A172 (cell line): ENCODE results near the gene FFAR3. TPM values are rescaled to one million over a fixed set of nuclear protein-coding genes. Genes with fewer than 3 reads are reported as not detected.
A peak's percentile ranks its signal among the peaks of the same experiment; 100 is the strongest.
"Not testable (repeated sequence)": the region's sequence is repeated elsewhere in the genome, so short reads cannot be mapped to it uniquely, and the experiment has no call there.

ENCODE experiments used
- DNase-seq: peaks from one replicate; pipeline ENCODE4 v3.0.0-alpha.2; 2015; ENCODE audit warnings: low spot score
- total RNA-seq: library from RNA; depleted of rRNA; stranded (reverse); fragments of >200 nt; shearing (Covaris generic); gene quantifications from 2 replicates; pipeline ENCODE4 v1.2.3, GENCODE V29; 2014

The FFAR3 gene
- total RNA-seq, 1 experiment from 2014 or later, result not detected

- DNase-seq, result no peak
Measured at GRCh38 chr19:35350591-35350990, 7.7 kb upstream of the FFAR3 start.

DNA sequence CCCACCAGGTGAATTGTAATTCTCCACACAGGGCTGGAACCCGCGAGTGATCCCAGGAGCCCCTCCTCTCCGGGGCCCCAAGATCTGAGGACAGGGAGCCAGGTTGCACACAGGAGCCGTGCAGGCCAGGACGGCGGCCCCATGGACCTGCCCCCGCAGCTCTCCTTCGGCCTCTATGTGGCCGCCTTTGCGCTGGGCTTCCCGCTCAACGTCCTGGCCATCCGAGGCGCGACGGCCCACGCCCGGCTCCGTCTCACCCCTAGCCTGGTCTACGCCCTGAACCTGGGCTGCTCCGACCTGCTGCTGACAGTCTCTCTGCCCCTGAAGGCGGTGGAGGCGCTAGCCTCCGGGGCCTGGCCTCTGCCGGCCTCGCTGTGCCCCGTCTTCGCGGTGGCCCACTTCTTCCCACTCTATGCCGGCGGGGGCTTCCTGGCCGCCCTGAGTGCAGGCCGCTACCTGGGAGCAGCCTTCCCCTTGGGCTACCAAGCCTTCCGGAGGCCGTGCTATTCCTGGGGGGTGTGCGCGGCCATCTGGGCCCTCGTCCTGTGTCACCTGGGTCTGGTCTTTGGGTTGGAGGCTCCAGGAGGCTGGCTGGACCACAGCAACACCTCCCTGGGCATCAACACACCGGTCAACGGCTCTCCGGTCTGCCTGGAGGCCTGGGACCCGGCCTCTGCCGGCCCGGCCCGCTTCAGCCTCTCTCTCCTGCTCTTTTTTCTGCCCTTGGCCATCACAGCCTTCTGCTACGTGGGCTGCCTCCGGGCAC is 6.7 kb upstream of the FFAR3 start:
- no peak for DNase-seq

DNA sequence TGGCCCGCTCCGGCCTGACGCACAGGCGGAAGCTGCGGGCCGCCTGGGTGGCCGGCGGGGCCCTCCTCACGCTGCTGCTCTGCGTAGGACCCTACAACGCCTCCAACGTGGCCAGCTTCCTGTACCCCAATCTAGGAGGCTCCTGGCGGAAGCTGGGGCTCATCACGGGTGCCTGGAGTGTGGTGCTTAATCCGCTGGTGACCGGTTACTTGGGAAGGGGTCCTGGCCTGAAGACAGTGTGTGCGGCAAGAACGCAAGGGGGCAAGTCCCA is 6.1 kb upstream of the FFAR3 start:
- no peak for DNase-seq

GRCh38 chr19:35352448-35353304 is 5.6 kb upstream of the FFAR3 start:
- peak; percentile 79 for DNase-seq

DNA sequence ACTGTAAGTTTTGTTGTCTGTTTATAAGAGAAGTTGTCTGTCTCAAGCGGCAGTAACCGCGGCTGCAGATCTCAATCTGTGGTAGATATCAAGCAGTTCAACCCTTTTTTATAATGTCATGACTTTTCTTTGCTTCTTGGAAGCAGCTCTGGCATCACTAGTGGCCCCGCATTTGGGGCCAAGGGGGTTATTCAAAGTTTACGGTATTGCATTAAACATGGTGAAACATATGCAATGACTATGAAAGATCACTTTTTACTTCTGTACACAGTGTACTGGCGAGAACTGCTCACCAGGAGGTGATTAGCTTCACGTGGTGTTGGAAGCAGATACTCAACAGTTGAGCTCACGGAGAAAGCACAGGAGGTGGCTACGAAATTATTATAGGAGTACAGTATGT is 4.6 kb upstream of the FFAR3 start:
- DNase-seq, result no peak

- DNase-seq, result no peak
Measured at GRCh38 chr19:35354898-35355297, 3.4 kb upstream of the FFAR3 start.

DNA sequence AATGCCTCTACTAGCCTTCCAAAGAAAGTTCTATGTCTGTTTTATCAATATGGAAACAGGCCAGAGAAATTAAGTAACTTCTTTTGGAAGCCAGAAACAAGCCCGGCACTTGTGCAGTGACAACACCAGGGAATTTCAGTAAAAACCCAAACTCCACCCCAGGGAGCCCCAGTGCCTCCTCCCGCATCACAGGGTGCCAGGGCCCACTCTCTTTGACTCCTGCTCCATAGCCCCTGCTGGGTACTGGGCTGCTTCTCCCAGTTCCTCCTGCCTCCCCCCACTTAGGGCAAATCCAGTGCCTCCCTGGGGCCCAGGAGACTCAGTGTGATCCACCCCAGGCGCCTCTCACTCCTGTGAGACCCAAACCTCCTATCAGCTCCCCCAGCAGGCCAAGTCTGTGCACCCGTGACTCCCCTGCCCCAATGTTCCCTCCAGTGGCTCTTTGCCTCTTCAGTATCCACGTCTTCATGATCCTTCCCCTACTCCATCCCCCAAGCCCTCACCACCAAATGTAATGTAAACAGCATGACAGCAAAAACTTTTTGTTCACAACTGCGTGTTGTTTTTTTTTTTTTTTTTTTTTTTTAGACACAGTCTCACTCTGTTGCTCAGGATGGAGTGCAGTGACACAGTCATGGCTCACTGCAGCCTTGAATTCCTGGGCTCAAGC is 2.3 kb upstream of the FFAR3 start:
- no peak for DNase-seq

DNA sequence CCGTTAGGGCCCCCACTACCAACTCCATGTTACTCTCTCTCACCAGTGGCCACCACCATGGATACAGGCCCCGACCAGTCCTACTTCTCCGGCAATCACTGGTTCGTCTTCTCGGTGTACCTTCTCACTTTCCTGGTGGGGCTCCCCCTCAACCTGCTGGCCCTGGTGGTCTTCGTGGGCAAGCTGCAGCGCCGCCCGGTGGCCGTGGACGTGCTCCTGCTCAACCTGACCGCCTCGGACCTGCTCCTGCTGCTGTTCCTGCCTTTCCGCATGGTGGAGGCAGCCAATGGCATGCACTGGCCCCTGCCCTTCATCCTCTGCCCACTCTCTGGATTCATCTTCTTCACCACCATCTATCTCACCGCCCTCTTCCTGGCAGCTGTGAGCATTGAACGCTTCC is 574 bp downstream of the FFAR3 start:
- not testable (repeated sequence) for DNase-seq

- DNase-seq, result not testable (repeated sequence)
Measured at GRCh38 chr19:35359395-35359794, 1.1 kb downstream of the FFAR3 start.

DNA sequence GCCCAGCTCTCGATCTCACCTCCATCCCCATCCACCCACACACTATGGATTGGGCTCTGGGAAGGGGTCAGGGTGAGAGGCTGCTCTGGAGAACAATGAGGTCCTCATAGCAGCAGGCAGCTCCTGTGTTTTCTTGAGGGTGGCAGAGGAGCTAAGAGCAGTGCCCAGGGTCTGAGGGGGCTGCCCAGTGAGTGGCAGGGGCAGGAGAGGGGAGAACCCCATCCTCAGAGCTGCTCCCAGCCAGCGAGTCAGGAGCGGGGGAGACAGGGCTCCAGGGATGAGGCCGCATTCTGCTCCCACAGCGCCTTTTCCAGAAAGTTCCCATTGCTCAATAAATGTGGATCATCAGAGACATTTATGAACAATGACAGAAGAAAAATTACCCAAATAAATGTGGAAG is 1.8 kb downstream of the FFAR3 start:
- not testable (repeated sequence) for DNase-seq

DNA sequence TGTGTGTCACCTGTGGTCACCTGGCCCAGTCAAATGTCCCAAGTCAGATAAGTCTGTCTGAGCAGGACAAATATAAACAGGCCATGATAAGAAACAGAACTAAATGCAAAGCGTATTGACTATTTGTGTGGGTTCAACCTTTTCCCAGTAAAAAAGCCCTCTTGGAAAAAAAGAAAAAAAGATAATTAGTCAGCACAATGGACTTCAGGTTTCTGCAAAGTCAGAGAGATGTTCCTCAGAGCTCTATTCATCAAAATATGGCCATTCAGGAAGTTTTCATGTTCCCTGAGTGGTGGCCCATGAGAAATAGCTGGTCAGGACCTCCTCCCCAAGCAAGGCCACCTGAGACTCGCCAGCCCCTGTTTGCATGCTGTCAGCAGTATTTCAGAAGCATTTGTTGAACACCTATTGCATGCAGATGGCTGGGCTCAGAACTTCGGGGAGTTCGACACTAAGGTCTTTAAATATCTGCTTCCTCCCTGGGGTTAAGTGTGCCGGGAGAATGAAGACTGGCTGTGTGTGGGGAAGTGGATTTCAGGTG is 2.7 kb downstream of the FFAR3 start:
- no peak for DNase-seq

- DNase-seq, result no peak
Measured at GRCh38 chr19:35362261-35363000, 4.2 kb downstream of the FFAR3 start.

DNA sequence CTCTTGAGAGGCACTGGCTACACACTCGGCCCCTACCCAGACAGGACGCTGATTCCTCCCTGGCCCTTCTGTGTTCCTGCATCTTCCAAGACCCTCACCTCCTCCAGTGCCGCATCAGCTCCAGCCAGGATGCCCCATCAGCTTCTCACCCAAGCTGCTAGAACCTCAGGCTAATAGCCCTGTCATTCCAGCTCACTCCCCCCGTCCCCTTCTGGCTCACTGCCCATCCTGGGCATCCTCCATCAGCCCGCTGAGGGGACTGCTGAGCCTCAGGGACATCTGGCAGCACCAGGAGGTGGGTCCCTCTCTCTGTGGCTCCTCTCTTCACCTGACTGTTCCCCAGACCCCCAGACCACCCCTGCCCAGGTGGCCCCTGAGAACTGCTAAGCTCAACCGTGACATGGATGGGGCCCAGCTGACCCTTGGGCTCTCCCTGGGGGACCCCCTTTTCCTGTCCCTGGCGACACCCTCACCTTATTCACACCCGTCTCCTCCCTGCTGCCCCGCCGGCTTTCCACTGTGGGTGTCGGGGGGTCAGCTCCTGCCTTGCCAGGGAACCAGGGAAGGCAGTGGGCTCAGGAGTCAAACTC is 4.8 kb downstream of the FFAR3 start:
- no peak for DNase-seq

DNA sequence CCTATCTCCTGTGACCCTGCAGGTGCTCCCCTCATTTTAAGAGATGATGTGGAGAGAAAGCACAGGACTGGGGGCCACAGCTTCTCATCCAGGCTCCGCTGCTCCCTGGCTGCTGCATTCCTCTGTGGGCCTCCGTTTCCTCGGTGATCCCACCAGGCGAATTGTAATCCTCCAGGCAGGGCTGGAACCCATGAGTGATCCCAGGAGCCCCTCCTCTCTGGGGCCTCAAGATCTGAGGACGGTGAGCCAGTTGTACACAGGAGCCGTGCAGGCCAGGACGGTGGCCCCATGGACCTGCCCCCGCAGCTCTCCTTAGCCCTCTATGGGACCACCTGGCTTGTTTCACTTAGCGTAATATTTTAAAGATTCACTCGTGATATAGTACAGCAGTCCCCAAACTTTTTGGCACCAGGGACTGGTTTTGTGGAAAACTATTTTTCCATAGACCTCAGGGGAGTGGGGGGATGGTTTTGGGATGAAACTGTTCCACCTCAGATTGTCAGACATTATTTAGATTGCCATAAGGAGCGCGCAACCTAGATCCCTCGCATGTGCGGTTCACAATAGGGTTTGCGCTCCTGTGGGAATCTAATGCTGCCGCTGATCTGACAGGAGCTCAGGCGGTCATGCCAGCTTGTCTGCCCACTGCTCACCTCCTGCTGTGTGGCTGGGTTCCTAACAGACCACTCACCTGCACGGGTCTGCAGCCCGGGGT is 5.6 kb downstream of the FFAR3 start:
- DNase-seq, result no peak

DNA sequence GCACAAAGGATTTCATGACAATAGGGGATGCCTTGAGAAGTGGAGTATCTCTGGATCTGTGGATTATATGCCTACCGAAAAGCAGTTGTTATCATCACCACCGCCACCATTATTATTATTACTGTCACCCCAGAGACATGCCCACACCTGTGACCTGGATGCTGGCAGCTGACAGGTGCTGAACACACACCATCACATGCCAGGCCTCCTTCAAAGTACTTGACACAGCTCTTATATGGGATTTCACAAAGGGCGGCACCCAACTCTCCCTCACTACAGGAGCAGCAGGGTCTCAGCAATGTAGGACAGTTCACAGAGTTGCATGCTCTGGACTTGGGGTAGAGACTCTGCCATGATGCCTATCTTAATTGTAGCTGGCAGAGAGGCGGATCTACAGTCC is 7.0 kb downstream of the FFAR3 start:
- no peak for DNase-seq

- DNase-seq, result no peak
Measured at GRCh38 chr19:35368378-35368777, 10.1 kb downstream of the FFAR3 start.

- DNase-seq, result no peak
Measured at GRCh38 chr19:35369522-35369921, 11.3 kb downstream of the FFAR3 start.

- DNase-seq, result no peak
Measured at GRCh38 chr19:35370722-35371121, 12.5 kb downstream of the FFAR3 start, which contains the start of gene GPR42. TSS of gene GPR42 (plus strand) at chr19:35371068. CDS start at chr19:35371360, 292 bp downstream.

DNA sequence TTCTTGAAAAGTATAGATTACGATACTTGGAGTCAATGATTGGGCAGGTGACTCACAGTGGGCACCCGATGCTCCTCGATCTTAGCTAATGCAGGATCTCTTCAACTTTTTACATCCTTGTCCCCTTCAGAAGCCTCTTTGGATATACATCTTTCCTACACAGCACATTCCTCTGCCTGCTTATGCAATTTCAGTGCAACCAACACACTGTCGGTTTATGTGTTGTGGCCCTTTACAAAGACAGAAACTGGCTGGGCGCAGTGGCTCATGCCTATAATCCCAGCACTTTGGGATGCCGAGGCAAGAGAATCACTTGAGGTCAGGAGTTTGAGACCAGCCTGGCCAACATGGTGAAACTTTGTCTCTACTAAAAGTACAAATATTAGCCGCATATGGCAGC is 15.2 kb downstream of the FFAR3 start:
- DNase-seq, result no peak

- not testable (repeated sequence) for DNase-seq
Measured at GRCh38 chr19:35374031-35374430, 15.8 kb downstream of the FFAR3 start.
